HG02981 (cell line): ENCODE results near the gene HOXB3.

ENCODE experiments used
- ATAC-seq: cut with Tn5 transposase; IDR thresholded peaks from one replicate; pipeline ENCODE4 v1.9.1; 2021; ENCODE audit warnings: mild to moderate bottlenecking, moderate library complexity; ENCODE audit not compliant: unreplicated experiment

The HOXB3 gene

GRCh38 chr17:48613862-48614694, 24.0 kb upstream of the HOXB3 start:
- ATAC-seq: no peak

- ATAC-seq: no peak
Measured at GRCh38 chr17:48612854-48613691, 23.0 kb upstream of the HOXB3 start.

DNA sequence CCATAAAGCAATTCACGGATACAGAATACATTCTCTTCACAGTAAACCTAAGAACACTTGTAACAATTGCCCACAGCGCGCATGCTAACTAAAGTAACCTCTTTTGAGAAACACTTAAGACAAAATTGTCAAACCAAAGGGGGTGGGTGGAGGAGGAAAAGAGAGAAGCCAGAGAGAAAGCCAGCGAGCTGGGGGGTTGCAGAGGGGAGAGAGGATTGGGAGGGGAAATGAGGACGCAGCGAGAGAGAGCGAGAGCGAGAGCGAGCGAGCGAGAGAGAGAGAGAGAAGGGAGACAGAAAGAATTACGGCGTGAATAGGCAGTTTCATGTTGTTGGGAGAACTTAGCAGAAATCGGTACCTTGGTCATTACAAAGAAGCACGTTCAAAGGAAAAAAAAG, 22.4 kb upstream of the HOXB3 start:
- no peak for ATAC-seq

DNA sequence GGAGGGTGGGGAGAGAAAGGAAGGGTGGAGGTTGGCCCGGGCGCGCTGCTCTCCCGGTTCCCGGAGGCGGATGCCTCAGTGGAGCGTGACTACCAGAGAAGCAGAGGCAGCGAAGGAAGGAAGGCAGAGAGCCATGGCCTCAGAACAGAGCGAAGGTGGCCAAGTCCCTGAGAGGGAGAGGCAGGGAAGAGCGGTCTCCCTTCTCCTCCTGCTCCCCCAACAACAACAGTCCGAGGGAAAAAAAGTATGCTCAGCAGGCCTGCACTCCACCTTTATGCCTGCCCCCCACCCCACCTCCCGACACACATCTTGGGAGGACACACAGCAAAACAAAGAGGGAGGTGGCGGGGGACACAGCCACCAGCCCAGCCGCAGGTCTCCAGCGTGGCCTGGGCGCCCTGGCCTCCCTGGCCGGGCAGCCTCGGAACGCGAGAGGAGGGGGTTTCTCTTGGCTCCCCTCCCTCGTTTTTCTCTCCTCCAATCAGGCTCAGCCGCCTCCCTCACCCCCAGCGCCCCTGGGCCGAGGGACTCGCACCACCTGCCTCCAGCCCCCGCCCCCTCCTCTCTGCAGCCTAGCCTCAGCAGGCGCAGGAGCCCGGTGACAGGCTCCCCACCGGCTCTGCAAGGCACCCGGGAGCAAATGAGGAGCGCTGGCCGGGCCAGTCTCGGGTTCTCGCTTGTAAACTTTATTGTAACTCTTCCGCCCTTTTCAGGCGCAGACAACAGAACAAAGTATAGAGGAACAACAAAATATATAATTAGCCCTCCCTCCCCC, 21.8 kb upstream of the HOXB3 start:
- ATAC-seq: no peak

- ATAC-seq: no peak
Measured at GRCh38 chr17:48611213-48611612, 21.2 kb upstream of the HOXB3 start.

GRCh38 chr17:48610282-48611211, 20.5 kb upstream of the HOXB3 start, which contains the start of gene HOXB7:
Gene HOXB7, minus strand, starts transcription at chr17:48611017. Its CDS starts 99 bp downstream, at chr17:48610918.
- ATAC-seq: no peak

DNA sequence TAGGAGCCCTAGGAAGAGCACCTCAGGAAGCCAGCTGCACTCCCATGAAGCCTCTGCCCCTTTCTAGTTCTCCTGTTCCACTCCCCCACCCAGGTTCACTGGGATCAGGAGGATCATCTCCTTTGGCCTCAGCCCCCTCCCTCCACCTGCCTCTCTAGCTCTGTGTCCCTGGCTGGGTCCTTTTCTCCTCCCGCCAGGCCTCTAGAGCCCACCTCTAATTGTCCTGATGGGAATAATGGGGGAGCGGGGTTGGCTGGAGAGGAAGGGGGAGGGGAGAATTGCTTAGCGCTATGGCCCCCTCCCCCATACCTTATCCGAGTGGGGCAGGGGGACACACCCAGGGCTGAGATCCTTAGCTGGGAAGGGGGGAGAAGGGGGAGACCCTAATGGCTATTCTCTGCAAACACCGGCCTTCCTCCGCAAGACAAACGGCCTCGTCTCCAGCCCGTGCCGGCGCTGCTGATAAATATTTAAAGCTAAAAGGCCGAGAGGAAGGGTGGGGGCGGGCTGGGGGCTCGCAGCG, 19.8 kb upstream of the HOXB3 start:
- ATAC-seq: no peak

DNA sequence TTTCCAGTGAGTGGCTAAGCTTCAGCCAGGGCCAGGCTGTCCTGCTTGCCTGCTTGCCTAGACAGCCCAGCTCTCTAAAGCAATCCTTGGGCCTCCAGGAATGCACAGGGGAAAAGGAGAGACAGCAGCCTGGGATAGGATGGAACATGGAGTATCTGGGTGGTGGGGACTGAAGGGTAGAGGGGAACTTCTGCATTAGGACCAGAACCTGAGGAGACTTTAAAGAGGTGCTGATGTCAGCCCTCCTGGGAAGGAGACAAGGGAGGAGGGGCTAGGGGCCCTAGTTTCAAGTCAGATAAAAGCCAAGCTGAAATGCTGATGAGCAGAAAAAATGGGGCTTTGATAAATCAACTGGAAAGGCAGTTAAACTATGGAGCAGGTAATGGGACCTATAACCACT, 19.0 kb upstream of the HOXB3 start:
- ATAC-seq: no peak

DNA sequence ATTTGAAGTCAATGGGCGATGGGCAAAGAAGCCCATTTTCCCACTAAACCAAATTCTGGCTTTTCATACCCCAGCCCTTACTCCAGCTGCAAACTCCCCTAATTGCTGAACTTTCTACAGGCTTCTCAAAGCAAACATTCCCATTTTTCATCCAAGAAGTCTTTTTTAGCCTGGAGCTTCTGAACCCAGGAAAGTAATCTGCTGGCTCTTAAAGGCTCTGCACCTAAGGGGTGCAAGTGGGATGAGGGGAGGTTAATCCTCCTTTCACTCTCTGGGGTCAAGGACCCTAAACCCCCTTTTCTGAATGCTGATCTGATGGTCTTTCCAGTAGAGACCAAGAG, 18.4 kb upstream of the HOXB3 start:
- ATAC-seq: no peak

- no peak for ATAC-seq
Measured at GRCh38 chr17:48606892-48607614, 17.0 kb upstream of the HOXB3 start.

GRCh38 chr17:48605991-48606891, 16.2 kb upstream of the HOXB3 start:
- ATAC-seq: no peak

GRCh38 chr17:48605409-48605919, 15.4 kb upstream of the HOXB3 start:
- ATAC-seq: no peak

DNA sequence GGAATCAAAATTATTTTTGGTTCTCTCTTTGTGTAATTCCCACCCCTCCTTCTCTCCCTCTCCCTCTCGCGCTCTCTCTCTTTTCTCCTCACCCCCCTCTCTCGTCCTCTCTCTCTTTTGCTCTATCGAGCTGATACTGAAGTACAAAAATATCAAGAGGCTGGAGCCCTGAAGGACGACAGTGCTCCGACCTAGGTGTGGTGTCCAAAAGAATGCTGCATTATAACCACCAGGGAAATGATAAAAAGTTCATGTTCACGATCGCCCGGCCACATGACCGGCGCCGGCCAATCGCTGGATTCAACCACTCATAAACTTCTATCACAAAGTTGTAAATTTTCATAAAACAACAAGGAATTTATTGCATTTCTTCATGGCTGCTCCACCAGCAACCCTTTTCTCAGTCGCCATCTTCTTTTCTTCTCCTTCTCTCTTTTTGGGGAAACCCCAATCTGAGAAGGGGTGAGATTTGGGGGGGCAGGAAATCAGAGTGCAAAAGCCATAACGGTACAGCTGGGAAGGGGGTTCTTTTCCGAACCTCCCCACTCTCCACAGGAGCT, 14.8 kb upstream of the HOXB3 start, which contains the start of gene HOXB6:
TSS of gene HOXB6 (minus strand) at position 217 of the 560 bp plus-strand sequence. CDS start 6,836 bp downstream, outside the sequence.
- ATAC-seq: no peak

DNA sequence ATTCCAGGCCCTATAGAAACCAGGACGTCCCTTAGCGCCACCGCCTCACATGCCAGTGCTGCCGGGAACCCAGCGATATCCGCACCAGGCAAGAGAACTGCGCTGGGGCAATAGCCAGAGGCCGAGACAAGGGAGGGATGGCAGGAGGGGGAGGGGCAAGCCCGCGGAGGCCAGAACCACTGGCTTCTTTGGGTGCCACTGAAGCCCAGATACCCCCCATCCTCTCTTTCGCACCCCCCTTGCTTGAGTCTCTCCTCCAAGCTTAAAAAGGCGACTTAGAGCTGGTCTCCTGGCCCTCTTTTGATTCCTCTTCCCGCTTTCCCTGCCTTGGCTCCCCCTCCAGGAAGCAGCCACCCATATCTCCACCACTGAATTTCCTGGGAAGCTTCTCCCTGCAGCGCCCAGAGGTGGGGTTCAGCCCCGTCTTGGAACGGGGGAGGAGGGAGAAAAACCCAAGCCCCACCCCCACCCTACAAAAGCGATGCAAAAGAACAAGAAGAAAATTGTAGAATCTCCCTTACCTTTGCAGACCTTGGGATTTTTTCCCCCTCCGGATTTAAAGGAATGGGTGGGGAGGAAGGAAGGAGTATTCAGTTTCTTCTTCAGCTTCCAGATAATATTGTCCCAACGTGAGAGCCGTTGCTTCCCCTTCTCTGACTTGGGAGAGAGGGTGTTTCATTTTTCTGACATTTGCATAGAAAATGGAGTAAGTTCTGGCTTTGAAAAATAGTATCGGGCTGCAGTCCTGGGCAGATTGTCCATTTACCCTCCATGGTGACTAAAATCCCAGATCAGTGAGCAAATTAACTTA, 14.1 kb upstream of the HOXB3 start:
- ATAC-seq: no peak

- no peak for ATAC-seq
Measured at GRCh38 chr17:48601539-48602425, 11.7 kb upstream of the HOXB3 start.

GRCh38 chr17:48601207-48601538, 11.1 kb upstream of the HOXB3 start:
- no peak for ATAC-seq
